Hepatocyte (in vitro differentiated cells): ENCODE results near the gene LAMP1.

Source experiments
- EZH2 ChIP-seq: fragments of 200-600 bp; sonication (generic); IDR thresholded peaks from 2 replicates; pipeline ENCODE4 v1.6.1; 2016; ENCODE audit warnings: antibody characterized with exemption, mild to moderate bottlenecking, borderline replicate concordance
- EZH2phosphoT487 ChIP-seq: fragments of 200-600 bp; sonication (generic); IDR thresholded peaks from one replicate; pipeline ENCODE4 v1.6.1; 2018; ENCODE audit warnings: antibody characterized with exemption, mild to moderate bottlenecking, low read depth, moderate library complexity; ENCODE audit not compliant: unreplicated experiment, severe bottlenecking
- TF ChIP-seq, protein P1 (sequence below): fragments of 200-600 bp; sonication (generic); IDR thresholded peaks from 2 replicates; pipeline ENCODE4 v1.5.1; 2016; ENCODE audit warnings: antibody characterized with exemption, mild to moderate bottlenecking; ENCODE audit not compliant: poor library complexity

DNA sequence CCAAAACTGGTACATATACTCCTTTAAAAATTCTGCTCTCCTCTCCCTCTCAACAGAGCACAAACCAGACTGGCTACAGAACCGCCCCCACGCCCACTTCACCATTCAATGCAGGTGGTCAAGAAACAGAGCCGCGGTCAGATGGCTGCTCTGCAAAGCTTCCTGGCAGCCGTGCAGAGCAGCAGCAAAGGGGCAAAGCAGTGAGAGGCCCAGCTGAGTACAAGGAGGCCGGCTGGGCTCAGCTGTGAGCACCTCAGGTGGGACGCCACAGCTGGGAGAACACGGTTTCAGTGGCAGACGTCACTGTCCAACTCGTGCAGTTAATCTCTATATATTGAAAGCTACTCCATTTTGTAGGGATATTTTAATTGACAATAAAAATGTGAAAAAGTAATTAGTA lies 58.6 kb downstream of the LAMP1 start:
- TF ChIP-seq, protein P1, sequence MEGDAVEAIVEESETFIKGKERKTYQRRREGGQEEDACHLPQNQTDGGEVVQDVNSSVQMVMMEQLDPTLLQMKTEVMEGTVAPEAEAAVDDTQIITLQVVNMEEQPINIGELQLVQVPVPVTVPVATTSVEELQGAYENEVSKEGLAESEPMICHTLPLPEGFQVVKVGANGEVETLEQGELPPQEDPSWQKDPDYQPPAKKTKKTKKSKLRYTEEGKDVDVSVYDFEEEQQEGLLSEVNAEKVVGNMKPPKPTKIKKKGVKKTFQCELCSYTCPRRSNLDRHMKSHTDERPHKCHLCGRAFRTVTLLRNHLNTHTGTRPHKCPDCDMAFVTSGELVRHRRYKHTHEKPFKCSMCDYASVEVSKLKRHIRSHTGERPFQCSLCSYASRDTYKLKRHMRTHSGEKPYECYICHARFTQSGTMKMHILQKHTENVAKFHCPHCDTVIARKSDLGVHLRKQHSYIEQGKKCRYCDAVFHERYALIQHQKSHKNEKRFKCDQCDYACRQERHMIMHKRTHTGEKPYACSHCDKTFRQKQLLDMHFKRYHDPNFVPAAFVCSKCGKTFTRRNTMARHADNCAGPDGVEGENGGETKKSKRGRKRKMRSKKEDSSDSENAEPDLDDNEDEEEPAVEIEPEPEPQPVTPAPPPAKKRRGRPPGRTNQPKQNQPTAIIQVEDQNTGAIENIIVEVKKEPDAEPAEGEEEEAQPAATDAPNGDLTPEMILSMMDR = no peak
- no peak for TF ChIP-seq EZH2
- no peak for TF ChIP-seq EZH2phosphoT487
